H9 (cell line): ENCODE data around the gene MBD5. TPM values are rescaled to one million over a fixed set of nuclear protein-coding genes. Genes with fewer than 3 reads are reported as not detected.

ENCODE experiments used
- DNase-seq: peaks from one replicate; pipeline ENCODE4 v3.0.0-alpha.2; 2017
- H2AFZ ChIP-seq: one replicate; pipeline ENCODE4 v1.6.1; 2013; ENCODE audit warnings: mild to moderate bottlenecking, low read length, control low read depth, moderate library complexity
- H2AK5ac ChIP-seq: 2 replicates; pipeline ENCODE4 v1.6.1; 2013; ENCODE audit warnings: low read length, control low read depth, mixed read lengths; ENCODE audit not compliant: insufficient read length
- H2BK120ac ChIP-seq: one replicate; pipeline ENCODE4 v1.6.1; 2013; ENCODE audit warnings: low read depth, mild to moderate bottlenecking, low read length, control low read depth, inconsistent platforms; ENCODE audit not compliant: poor library complexity, severe bottlenecking
- H2BK12ac ChIP-seq: 2 replicates; pipeline ENCODE4 v1.6.1; 2013; ENCODE audit warnings: low read length, control low read depth, mixed read lengths, low read depth; ENCODE audit not compliant: insufficient read length
- H2BK15ac ChIP-seq: 2 replicates; pipeline ENCODE4 v1.6.1; 2013; ENCODE audit warnings: low read depth, low read length, control low read depth
- H2BK20ac ChIP-seq: one replicate; pipeline ENCODE4 v1.6.1; 2013; ENCODE audit warnings: low read depth, mild to moderate bottlenecking, low read length, control low read depth, inconsistent platforms; ENCODE audit not compliant: poor library complexity, severe bottlenecking
- H2BK5ac ChIP-seq: 2 replicates; pipeline ENCODE4 v1.6.1; 2013; ENCODE audit warnings: low read length, control low read depth, mixed read lengths; ENCODE audit not compliant: insufficient read length
- H3K14ac ChIP-seq: 2 replicates; pipeline ENCODE4 v1.6.1; 2013; ENCODE audit warnings: low read length, control low read depth; ENCODE audit not compliant: insufficient read depth
- H3K18ac ChIP-seq: 2 replicates; pipeline ENCODE4 v1.6.1; 2013; ENCODE audit warnings: low read depth, mild to moderate bottlenecking, mixed read lengths, low read length, control low read depth; ENCODE audit not compliant: insufficient read length
- H3K23ac ChIP-seq: 2 replicates; pipeline ENCODE4 v1.6.1; 2013; ENCODE audit warnings: low read length, control low read depth, mixed read lengths, low read depth; ENCODE audit not compliant: insufficient read length
- H3K23me2 ChIP-seq: 2 replicates; pipeline ENCODE4 v1.6.1; 2013; ENCODE audit warnings: low read depth, mild to moderate bottlenecking, mixed read lengths, low read length, control low read depth; ENCODE audit not compliant: insufficient read length, poor library complexity, severe bottlenecking
- H3K27ac ChIP-seq: 2 replicates; pipeline ENCODE4 v1.5.1; 2013; ENCODE audit warnings: low read length, control low read depth, mixed read lengths, low read depth; ENCODE audit not compliant: insufficient read length
- H3K27me3 ChIP-seq: 2 replicates; pipeline ENCODE4 v1.6.1; 2013; ENCODE audit warnings: low read length, control low read depth, inconsistent platforms; ENCODE audit not compliant: insufficient read depth
- H3K4ac ChIP-seq: 2 replicates; pipeline ENCODE4 v1.6.1; 2013; ENCODE audit warnings: low read depth, mild to moderate bottlenecking, control low read depth, inconsistent platforms, low read length, moderate library complexity
- H3K4me1 ChIP-seq: 2 replicates; pipeline ENCODE4 v1.6.1; 2013; ENCODE audit warnings: low read length, control low read depth, inconsistent platforms; ENCODE audit not compliant: insufficient read depth
- H3K4me2 ChIP-seq: 2 replicates; pipeline ENCODE4 v1.6.1; 2013; ENCODE audit warnings: low read length, control low read depth, mixed read lengths; ENCODE audit not compliant: insufficient read length, insufficient read depth
- H3K56ac ChIP-seq: 2 replicates; pipeline ENCODE4 v1.6.1; 2013; ENCODE audit warnings: low read depth, mild to moderate bottlenecking, mixed read lengths, low read length, control low read depth; ENCODE audit not compliant: insufficient read length
- H3K79me1 ChIP-seq: 2 replicates; pipeline ENCODE4 v1.6.1; 2013; ENCODE audit warnings: low read depth, mild to moderate bottlenecking, moderate library complexity, low read length, control low read depth, inconsistent platforms; ENCODE audit not compliant: insufficient read depth, poor library complexity, severe bottlenecking
- H3K79me2 ChIP-seq: 2 replicates; pipeline ENCODE4 v1.6.1; 2013; ENCODE audit warnings: low read length, control low read depth, inconsistent platforms; ENCODE audit not compliant: insufficient read depth
- H3K9ac ChIP-seq: 2 replicates; pipeline ENCODE4 v1.6.1; 2013; ENCODE audit warnings: low read length, control low read depth, mixed read lengths; ENCODE audit not compliant: insufficient read length; ENCODE audit errors: extremely low read depth
- H3K9me3 ChIP-seq: one replicate; pipeline ENCODE4 v1.6.1; 2013; ENCODE audit warnings: low read depth, low read length, inconsistent platforms; ENCODE audit not compliant: control insufficient read depth
- H3T11ph ChIP-seq: one replicate; pipeline ENCODE4 v1.6.1; 2013; ENCODE audit warnings: mild to moderate bottlenecking, low read length, control low read depth, inconsistent platforms
- H4K20me1 ChIP-seq: one replicate; pipeline ENCODE4 v1.6.1; 2013; ENCODE audit not compliant: control insufficient read depth, insufficient read length, insufficient read depth
- H4K5ac ChIP-seq: 2 replicates; pipeline ENCODE4 v1.6.1; 2013; ENCODE audit warnings: low read depth, mild to moderate bottlenecking, mixed read lengths, low read length, control low read depth; ENCODE audit not compliant: insufficient read length
- H4K8ac ChIP-seq: replicated peaks from 2 replicates; pipeline ENCODE4 v1.6.1; 2013; ENCODE audit warnings: low read length, control low read depth, mixed read lengths, low read depth; ENCODE audit not compliant: insufficient read length
- H4K91ac ChIP-seq: 2 replicates; pipeline ENCODE4 v1.6.1; 2013; ENCODE audit warnings: low read depth, mild to moderate bottlenecking, moderate library complexity, mixed read lengths, low read length, control low read depth; ENCODE audit not compliant: insufficient read length
- H3K27ac Mint-ChIP-seq, 3 experiments: 2 replicates in 2 of 3; 3 replicates in 1 of 3; pipeline ENCODE4 v1.8.0; 2020 to 2021; ENCODE audit warnings: mixed read lengths in 3 of 3, mild to moderate bottlenecking in 1 of 3, moderate library complexity in 1 of 3
- H3K27me3 Mint-ChIP-seq: 2 replicates; pipeline ENCODE4 v1.8.0; 2021; ENCODE audit warnings: low read depth, mild to moderate bottlenecking, moderate library complexity, mixed read lengths
- H3K36me3 Mint-ChIP-seq, 3 experiments: 2 replicates in 2 of 3; 3 replicates in 1 of 3; pipeline ENCODE4 v1.8.0; 2020 to 2021; ENCODE audit warnings: low read depth in 3 of 3, mixed read lengths in 3 of 3; ENCODE audit not compliant: insufficient read depth in 1 of 3
- H3K4me1 Mint-ChIP-seq, 2 experiments: 2 replicates each; pipeline ENCODE4 v1.8.0; 2020; ENCODE audit warnings: mixed read lengths in 2 of 2
- H3K4me3 Mint-ChIP-seq, 2 experiments: 2 replicates in 1 of 2; 3 replicates in 1 of 2; pipeline ENCODE4 v1.8.0; 2020 to 2021; ENCODE audit warnings: mild to moderate bottlenecking in 2 of 2, mixed read lengths in 2 of 2, moderate library complexity in 1 of 2
- H3K9me3 Mint-ChIP-seq, 2 experiments: 2 replicates in 1 of 2; 3 replicates in 1 of 2; pipeline ENCODE4 v1.8.0; 2020; ENCODE audit warnings: mild to moderate bottlenecking in 2 of 2, mixed read lengths in 2 of 2, moderate library complexity in 1 of 2
- CTCF ChIP-seq: fragments of 200-600 bp; sonication (generic); conservative IDR thresholded peaks from 3 replicates; pipeline ENCODE4 v1.8.0; 2021; ENCODE audit warnings: antibody characterized with exemption, mild to moderate bottlenecking
- WGBS: extraction: QIAGEN DNeasy Blood & Tissue Kit; methylation state at CpG from one replicate; pipeline ENCODE4 v1.1.7; 2013; ENCODE audit warnings: missing lambda C conversion rate, low lambda C conversion rate, mixed read lengths; ENCODE audit not compliant: insufficient read length; ENCODE audit errors: extremely low coverage; 5-methylcytosine and 5-hydroxymethylcytosine counted together
- total RNA-seq: library from RNA; stranded (reverse); gene quantifications from 2 replicates; pipeline ENCODE4 v1.2.1, GENCODE V29; 2021

MBD5 gene
- total RNA-seq, 1 experiment from 2014 or later = 23.1 TPM

GRCh38 chr2:147980940-147981528 is 39.9 kb upstream of the MBD5 start:
- Histone ChIP-seq H3K56ac (no peak overlapping the region), H3K9me3 (no peaks in the 10 kb centered on the region), H2BK5ac (no peak overlapping the region), H3K9ac (no peak overlapping the region), H3K4ac (no peak overlapping the region), H3K18ac (no peak overlapping the region), H3K79me1 (peaks cover 4% of the 10 kb centered on the region), H2BK120ac (no peak overlapping the region), H4K8ac (no peak overlapping the region), H3K4me1 (no peaks in the 10 kb centered on the region), H2BK20ac (no peak overlapping the region), H3K23ac (no peak overlapping the region), H3K23me2 (no peaks in the 10 kb centered on the region), H3K27me3 (no peaks in the 10 kb centered on the region), H2AK5ac (no peak overlapping the region), H4K20me1 (no peaks in the 10 kb centered on the region), H3T11ph (no peak overlapping the region), H4K91ac (no peak overlapping the region), H4K5ac (no peak overlapping the region), H3K27ac (no peak overlapping the region), H2BK12ac (no peak overlapping the region), H3K4me2 (no peak overlapping the region), H2BK15ac (no peak overlapping the region), H2AFZ (no peak overlapping the region), H3K14ac (no peak overlapping the region), H3K79me2 (peaks cover 11% of the 10 kb centered on the region; the same call in 1 of the 2 replicates)
- no peak overlapping the region for H3K27ac Mint-ChIP-seq
- peaks cover 0 to 7% (median 4%) of the 10 kb centered on the region in 3 experiments; a peak in 3 of 7 replicates for H3K36me3 Mint-ChIP-seq
- H3K4me3 Mint-ChIP-seq = no peak overlapping the region
- no peak for TF ChIP-seq CTCF
- no peak for DNase-seq
- no peaks in the 10 kb centered on the region for H3K9me3 Mint-ChIP-seq
- WGBS = no CpG with 5 or more reads among the region's 5 CpGs
- peaks cover 3 to 13% of the 10 kb centered on the region in 2 experiments; a peak in 3 of 4 replicates for H3K4me1 Mint-ChIP-seq
- no peaks in the 10 kb centered on the region for H3K27me3 Mint-ChIP-seq
